NOMO-1 treated with dmso at 0.1 percent for 144 hours (cell line): Measurements from ENCODE around the gene TNFAIP8L3.

Experiments
- DNase-seq: peaks from one replicate; lab custom pipeline; 2025; ENCODE audit not compliant: unreplicated experiment; lab: John Stamatoyannopoulos, UW

TNFAIP8L3 gene

GRCh38 chr15:51007131-51007666 is 87.5 kb downstream of the TNFAIP8L3 start:
- no peak for DNase-seq
